Activated T-helper 1 cell treated with anti-CD3 and anti-CD28 coated beads, Interleukin-2, amount 50 U/mL, for 16 hours (primary cell): ENCODE data around the gene TAF4.

Experiments used
- DNase-seq, 2 donors: peaks; one replicate each; pipeline ENCODE4 v3.0.0-alpha.2; 2020; ENCODE audit warnings: low read depth in 1 of 2, low spot score in 1 of 2

Gene TAF4

GRCh38 chr20:62025394-62025793 lies 40.3 kb downstream of the TAF4 start:
- DNase-seq, result no peak

- no peak for DNase-seq
These were observed 41.7 kb downstream of the TAF4 start for GRCh38 chr20:62023935-62024334.

- DNase-seq, result no peak
These were observed 43.0 kb downstream of the TAF4 start for GRCh38 chr20:62022575-62023139.

- no peak for DNase-seq
These were observed 43.8 kb downstream of the TAF4 start for GRCh38 chr20:62021793-62022385.

- no peak for DNase-seq
These were observed 44.6 kb downstream of the TAF4 start for GRCh38 chr20:62020935-62021701.

- no peak for DNase-seq
These were observed 45.7 kb downstream of the TAF4 start for GRCh38 chr20:62019881-62020492.

- no peak for DNase-seq
These were observed 46.4 kb downstream of the TAF4 start for GRCh38 chr20:62019144-62019805.

GRCh38 chr20:62018437-62019143 lies 47.1 kb downstream of the TAF4 start:
- no peak for DNase-seq

- DNase-seq, result no peak
These were observed 50.0 kb downstream of the TAF4 start for GRCh38 chr20:62015540-62016288.

GRCh38 chr20:62014889-62015537 lies 50.7 kb downstream of the TAF4 start:
- no peak for DNase-seq

- no peak for DNase-seq
These were observed 51.2 kb downstream of the TAF4 start for GRCh38 chr20:62014488-62014775.

GRCh38 chr20:62012631-62013030 lies 53.0 kb downstream of the TAF4 start:
- no peak for DNase-seq

- DNase-seq, result no peak
These were observed 53.6 kb downstream of the TAF4 start for GRCh38 chr20:62011938-62012534.

GRCh38 chr20:62011403-62011790 lies 54.3 kb downstream of the TAF4 start:
- DNase-seq, result no peak

- peak; percentile 29 to 42 for DNase-seq
These were observed 54.9 kb downstream of the TAF4 start for GRCh38 chr20:62010551-62011402.

- DNase-seq, result no peak
These were observed 55.7 kb downstream of the TAF4 start for GRCh38 chr20:62009869-62010445.

GRCh38 chr20:62009322-62009721 lies 56.4 kb downstream of the TAF4 start:
- DNase-seq, result no peak

GRCh38 chr20:62008643-62009183 lies 57.0 kb downstream of the TAF4 start:
- DNase-seq, result no peak
